Right renal pelvis (tissue), 4 donors: Measurements from ENCODE around the gene STAM2. TPM values are rescaled to one million over a fixed set of nuclear protein-coding genes. Genes with fewer than 3 reads are reported as not detected.
"Not testable (repeated sequence)": the region's sequence is repeated elsewhere in the genome, so short reads cannot be mapped to it uniquely, and the experiment has no call there.

Experiments used
- DNase-seq, 4 donors: peaks; one replicate each; pipeline ENCODE4 v3.0.0-alpha.2; 2013; ENCODE audit warnings: low read depth in 4 of 4, low spot score in 3 of 4, missing footprints in 1 of 4
- polyA plus RNA-seq, 4 donors: library from polyadenylated mRNA; unstranded; fragments of 120-200 nt; gene quantifications; one replicate each; pipeline ENCODE4 v1.2.1, GENCODE V29; 2013; ENCODE audit not compliant: insufficient read length in 4 of 4

Gene STAM2
- polyA plus RNA-seq, 4 donors, result 39.4 to 51.5 (median 48.3) TPM

DNA sequence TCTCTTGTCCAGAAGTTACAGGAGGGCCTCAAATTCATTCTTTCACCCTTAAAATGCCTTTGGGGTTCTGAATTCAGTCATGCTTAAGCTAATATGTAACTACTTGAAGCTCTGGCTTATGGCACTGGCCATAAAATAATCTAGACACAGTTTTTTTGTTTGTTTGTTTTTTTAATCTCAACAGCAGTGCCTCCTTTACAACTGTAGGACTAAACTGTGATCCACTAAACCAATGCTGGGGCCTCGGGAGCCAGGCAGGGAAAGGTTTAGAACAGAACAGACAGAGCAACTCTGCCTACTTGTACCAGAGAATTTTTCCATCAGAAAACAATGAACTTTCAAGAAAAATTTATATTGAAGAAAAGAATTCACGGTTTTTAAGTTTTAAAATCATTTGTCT is 1.7 kb downstream of the STAM2 start:
- DNase-seq, result no peak

DNA sequence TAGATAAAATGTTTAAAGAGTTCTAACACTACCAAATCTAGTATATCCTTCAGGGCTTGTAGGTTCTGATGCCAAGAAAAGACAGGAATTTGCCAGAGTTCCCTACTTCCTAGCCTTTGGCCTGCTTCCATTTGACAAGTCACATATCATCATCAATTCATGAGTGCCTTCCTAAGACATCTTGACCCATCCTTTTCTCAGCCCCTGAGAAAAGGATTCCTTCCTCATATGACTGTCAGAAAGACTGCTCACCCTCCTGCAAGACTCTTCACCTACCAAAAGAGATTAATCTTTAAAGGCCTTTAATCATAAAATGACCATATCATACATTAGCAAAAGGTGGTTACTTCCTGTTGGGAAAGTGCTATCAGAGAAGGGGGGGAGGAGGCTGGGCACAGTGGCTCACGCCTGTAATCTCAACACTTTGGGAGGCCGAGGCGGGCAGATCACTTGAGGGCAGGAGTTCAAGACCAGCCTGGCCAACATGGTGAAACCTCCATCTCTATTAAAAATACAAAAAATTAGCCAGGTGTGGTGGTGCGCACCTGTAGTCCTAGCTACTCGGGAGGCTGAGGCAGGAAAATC is 3.3 kb downstream of the STAM2 start:
- not testable (repeated sequence) for DNase-seq

- no peak for DNase-seq
Observed at GRCh38 chr2:152171718-152172117, 3.8 kb downstream of the STAM2 start.

DNA sequence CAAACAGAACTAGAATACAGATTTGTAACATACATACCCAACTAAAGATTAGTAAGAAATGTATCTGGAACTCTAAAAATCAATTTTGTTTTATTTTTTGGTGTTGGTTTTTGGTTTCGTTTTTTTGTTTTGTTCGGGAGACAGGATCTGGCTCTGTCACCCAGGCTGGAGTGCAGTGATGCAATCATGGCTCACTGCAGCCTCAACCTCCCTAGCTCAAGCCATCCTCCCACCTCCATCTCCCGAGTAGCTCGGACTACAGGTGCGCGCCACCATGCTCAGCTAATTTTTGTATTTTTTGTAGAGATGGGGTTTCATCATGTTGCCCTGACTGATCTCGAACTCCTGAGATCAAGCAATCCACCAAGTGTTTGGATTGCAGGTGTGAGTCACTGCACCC is 6.4 kb downstream of the STAM2 start:
- not testable (repeated sequence) for DNase-seq

- DNase-seq, result not testable (repeated sequence)
Observed at GRCh38 chr2:152167470-152167869, 8.1 kb downstream of the STAM2 start.

GRCh38 chr2:152167065-152167464 is 8.5 kb downstream of the STAM2 start:
- no peak for DNase-seq

GRCh38 chr2:152166633-152167032 is 8.9 kb downstream of the STAM2 start:
- DNase-seq, result no peak

GRCh38 chr2:152165780-152166179 is 9.8 kb downstream of the STAM2 start:
- no peak for DNase-seq

DNA sequence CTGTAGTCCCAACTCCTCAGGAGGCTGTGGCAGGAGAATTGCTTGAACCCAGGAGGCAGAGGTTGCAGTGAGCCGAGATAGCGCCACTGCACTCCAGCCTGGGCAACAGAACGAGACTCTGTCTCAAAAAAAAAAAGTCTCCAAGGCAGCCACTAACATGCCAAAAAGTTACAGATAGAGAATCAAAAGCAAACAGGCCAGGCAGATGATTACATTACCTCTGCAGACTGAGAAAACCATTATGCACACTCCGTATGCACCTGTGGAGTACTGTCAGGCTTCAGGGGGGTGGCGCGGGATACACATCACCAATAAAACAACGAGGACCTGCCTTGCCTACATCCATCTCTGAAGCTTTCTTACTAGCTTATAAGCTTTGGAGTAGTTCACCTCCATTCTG is 10.3 kb downstream of the STAM2 start:
- no peak for DNase-seq

GRCh38 chr2:152163669-152164068 is 11.9 kb downstream of the STAM2 start:
- not testable (repeated sequence) for DNase-seq

DNA sequence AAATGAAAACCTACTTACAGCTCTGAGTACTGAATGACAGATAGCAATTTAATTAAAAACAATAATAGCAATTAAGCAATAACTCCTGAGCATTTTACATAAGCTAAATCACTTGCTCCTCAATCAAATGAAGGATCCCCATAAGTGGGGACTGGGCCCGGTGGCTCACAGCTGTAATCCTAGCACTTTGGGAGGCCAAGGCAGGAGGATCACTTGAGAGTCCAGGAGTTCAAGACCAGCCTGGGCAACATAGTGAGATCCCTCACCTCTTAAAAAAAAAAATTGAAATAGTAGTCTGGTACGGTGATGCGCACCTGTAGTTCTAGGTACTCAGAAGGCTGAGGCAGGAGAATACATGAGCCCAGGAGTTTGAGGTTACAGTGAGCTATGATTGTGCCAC is 13.4 kb downstream of the STAM2 start:
- DNase-seq, result no peak

GRCh38 chr2:152161598-152161997 is 14.0 kb downstream of the STAM2 start:
- no peak for DNase-seq

GRCh38 chr2:152160378-152160777 is 15.2 kb downstream of the STAM2 start:
- not testable (repeated sequence) for DNase-seq

GRCh38 chr2:152157253-152157652 is 18.3 kb downstream of the STAM2 start:
- no peak for DNase-seq

- DNase-seq, result no peak
Observed at GRCh38 chr2:152155209-152155608, 20.4 kb downstream of the STAM2 start.

- no peak for DNase-seq
Observed at GRCh38 chr2:152154462-152154861, 21.1 kb downstream of the STAM2 start.

DNA sequence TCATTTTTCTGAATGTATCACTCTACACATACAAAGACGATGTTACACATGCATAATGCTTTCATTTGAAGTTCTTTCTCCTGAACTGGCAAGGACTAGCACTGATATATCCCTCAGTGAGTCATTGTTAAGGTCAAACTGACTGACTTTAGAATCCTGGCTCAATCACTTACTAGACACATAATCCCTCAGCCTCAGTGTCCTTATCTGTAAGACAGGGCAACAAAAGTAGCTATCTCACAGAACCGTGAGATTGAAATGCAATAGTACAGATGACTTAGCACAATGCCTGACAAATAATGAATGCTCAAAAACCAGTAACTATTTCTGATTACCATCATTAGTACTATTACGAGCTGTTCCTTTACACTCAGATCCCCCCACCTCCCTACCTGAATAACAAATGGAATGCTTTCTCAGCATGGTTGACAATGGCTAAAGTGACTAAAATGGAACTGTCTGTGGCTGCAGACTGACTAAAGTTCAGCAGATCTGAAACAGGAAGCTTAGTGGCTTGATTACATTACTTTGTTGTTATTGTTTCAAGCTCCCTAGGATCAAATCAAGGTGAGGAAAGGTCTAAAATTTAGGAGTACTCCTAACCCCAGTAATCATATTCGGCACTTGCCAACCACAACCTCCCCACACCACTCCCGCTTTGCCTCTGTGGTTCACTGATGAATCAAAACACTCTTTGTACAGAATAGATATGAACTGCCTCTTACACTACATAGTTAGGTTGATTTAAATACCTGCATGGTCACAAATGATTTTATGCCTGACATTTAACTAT is 40.9 kb downstream of the STAM2 start:
- no peak for DNase-seq

GRCh38 chr2:152132306-152132705 is 43.3 kb downstream of the STAM2 start:
- no peak for DNase-seq

DNA sequence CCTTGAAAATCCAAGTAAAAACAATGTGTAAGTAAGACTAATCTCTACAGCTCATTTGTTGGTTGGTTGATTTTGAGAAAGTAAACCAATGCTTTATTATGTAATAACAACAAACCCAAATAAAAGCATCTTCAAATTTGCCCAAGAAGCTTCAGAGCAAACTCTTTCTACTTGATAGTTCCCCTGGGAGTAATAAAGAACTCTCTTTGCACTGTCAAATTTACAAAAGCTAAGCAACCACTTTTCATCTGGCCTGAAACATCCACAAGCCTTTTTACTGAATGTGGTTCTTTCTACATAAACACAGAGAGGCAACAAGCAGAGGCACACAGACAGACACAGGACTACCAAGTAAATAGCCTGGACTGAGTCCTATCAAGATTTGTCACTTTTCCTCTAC is 47.9 kb downstream of the STAM2 start:
- DNase-seq, result no peak

DNA sequence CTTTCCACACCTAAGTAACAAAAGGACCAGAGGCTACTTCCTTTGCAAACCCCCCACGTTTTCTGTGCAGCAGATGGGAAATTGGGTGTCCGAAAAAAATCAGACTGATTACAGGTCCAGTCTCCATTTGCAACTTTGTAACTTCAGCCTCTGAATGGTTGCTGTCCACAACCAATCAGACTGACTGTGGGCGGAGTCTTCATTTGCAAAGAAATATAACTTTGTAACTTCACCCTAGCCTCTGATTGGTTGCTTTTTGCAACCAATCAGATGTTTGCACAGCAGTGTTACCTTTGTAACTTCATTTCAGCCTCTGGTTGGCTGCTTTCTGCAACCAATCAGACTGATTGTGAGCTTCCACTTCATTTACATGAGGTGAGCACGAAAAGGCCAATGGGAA is 48.9 kb downstream of the STAM2 start:
- no peak for DNase-seq

GRCh38 chr2:152122161-152122560 is 53.4 kb downstream of the STAM2 start:
- no peak for DNase-seq

DNA sequence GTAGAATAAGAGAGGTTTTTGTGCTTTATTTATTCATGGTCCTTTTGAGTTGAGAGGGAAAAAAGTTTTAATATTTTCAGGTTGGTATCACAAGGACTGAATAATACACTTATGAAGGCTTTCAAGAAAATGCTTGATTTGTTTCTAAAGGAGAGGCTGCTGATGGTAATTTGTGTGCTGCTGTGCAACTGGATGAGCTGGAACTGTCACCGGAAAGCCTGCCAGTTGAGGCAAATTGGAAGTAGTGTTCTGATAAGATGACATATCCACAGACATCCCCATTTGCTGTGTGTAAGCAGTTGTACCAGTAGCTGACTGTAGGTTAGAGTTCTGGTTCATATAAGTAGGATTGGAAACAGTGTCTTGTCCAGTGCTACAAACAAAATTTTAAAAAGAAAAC is 55.1 kb downstream of the STAM2 start:
- DNase-seq, result no peak
